ENCODE measurements around the gene ATL2. TPM values are rescaled to one million over a fixed set of nuclear protein-coding genes. Genes with fewer than 3 reads are reported as not detected.
"Not testable (repeated sequence)": the region's sequence is repeated elsewhere in the genome, so short reads cannot be mapped to it uniquely, and the experiment has no call there.

The ATL2 gene
- total RNA-seq, 1 donor from 2014 or later: 75.3 TPM

DNA sequence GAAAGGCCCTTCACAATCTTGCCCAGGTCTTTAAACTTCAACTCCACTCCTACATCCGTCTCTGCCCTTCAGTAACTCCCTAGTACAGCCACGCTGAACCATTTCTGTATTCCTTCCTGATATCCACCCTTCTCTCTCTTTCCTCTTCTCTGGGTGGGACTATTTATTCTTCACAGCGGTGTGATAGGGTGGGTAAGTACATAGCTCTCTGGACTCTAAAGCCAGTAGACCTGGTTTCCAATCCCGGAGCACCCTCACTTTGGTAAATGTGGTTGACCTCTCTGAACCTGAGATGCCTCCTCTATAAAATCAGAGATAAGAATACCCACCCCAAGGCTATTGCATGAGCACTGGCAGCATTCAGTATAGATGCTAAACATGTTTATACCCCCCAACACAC lies 86.7 kb downstream of the ATL2 start:
- TF ChIP-seq, protein P1, sequence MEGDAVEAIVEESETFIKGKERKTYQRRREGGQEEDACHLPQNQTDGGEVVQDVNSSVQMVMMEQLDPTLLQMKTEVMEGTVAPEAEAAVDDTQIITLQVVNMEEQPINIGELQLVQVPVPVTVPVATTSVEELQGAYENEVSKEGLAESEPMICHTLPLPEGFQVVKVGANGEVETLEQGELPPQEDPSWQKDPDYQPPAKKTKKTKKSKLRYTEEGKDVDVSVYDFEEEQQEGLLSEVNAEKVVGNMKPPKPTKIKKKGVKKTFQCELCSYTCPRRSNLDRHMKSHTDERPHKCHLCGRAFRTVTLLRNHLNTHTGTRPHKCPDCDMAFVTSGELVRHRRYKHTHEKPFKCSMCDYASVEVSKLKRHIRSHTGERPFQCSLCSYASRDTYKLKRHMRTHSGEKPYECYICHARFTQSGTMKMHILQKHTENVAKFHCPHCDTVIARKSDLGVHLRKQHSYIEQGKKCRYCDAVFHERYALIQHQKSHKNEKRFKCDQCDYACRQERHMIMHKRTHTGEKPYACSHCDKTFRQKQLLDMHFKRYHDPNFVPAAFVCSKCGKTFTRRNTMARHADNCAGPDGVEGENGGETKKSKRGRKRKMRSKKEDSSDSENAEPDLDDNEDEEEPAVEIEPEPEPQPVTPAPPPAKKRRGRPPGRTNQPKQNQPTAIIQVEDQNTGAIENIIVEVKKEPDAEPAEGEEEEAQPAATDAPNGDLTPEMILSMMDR (IDR thresholded peaks at IDR 0.05; ENCODE audit: unreplicated experiment): no peak
- H3K4me3 Mint-ChIP-seq: no peak overlapping the region
- no peaks in the 10 kb centered on the region for H3K27me3 Mint-ChIP-seq (ENCODE audit: low read depth)
- no peak overlapping the region for H3K27ac Mint-ChIP-seq
- H3K4me1 Mint-ChIP-seq: peaks cover 2% of the 10 kb centered on the region
- no peaks in the 10 kb centered on the region for H3K9me3 Mint-ChIP-seq
- DNase-seq (ENCODE audit: low spot score in 2 of 2, unreplicated experiment in 2 of 2): no peak
- H3K36me3 Mint-ChIP-seq: no peaks in the 10 kb centered on the region

DNA sequence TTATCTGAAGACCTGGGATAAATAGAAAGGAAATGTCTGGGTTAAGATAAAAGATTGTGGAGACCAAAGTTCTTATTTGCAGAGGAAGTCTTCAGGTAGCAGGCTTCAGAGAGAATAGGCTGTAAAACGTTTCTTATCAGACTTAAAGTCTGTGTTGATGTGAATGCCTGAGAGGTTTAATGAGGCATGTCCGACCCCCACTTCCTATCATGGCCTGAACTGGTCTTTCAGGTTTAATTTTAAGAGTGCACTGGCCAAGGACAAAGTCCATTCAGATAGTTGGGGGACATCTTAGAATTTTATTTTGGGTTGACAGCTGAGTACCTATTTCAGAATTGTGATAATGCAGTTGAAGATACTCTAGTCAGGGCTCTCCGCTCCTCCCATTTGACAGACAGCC lies 92.1 kb downstream of the ATL2 start:
- Mint-ChIP-seq H3K4me1 (peaks cover 13% of the 10 kb centered on the region), H3K4me3 (no peak overlapping the region), H3K9me3 (no peaks in the 10 kb centered on the region), H3K27me3 (ENCODE audit: low read depth) (no peaks in the 10 kb centered on the region), H3K36me3 (no peaks in the 10 kb centered on the region), H3K27ac (no peak overlapping the region)
- DNase-seq (ENCODE audit: low spot score in 2 of 2, unreplicated experiment in 2 of 2): no peak
- TF ChIP-seq, protein P1 (IDR thresholded peaks at IDR 0.05; ENCODE audit: unreplicated experiment): no peak

DNA sequence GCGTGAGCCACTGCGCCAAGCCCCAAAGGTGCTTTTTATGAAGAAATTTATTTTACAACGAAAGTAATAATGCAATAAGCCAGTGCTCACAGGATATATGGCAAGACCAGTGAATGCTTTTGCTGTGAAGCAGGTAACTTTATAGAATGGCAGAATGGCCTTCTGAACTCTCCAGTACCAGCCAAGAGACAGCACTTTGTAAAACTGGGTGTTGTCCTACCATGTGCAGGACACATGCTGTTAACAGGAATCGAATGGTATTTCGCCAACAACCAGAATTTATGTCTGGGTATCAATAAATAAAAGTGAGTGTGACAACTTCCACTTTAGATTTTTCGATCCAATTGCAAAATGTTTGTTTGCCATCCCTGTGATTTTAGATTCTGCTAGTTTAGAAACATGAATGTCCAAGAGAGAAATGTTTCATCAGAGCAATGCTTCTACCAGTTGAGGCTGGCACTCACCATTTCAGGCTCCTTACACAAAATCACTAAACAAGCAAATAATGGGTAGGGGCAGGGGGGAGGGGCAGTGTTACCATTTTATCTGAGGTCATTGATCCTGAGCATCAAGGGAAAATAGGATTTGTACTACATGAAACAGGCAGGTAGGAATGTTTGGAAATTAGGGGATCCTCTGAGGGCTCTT lies 95.9 kb downstream of the ATL2 start:
- Mint-ChIP-seq H3K9me3 (peaks cover 6% of the 10 kb centered on the region), H3K27me3 (ENCODE audit: low read depth) (no peaks in the 10 kb centered on the region), H3K4me3 (no peak overlapping the region), H3K36me3 (peaks cover 4% of the 10 kb centered on the region), H3K27ac (no peak overlapping the region), H3K4me1 (peaks cover 22% of the 10 kb centered on the region)
- TF ChIP-seq, protein P1 (IDR thresholded peaks at IDR 0.05; ENCODE audit: unreplicated experiment): no peak
- no peak for DNase-seq (ENCODE audit: low spot score in 2 of 2, unreplicated experiment in 2 of 2)

DNA sequence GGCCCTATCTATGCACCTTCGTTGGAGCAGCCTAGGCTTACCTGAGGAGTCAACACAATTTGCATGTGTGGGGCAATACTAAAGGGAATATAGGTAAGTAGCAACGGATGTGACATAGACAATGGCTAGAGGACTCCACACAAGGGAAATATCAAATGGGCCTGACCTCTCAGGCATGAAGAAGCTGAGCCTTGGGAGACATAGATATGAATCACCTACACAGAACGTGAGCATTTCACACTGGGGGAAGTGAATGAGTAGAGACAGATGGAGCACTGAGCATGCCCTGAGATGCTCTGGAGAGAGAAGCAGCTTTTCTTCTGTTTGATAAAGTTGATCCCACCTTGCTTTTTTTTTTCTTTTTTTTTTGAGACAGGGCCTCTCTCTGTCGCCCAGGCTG lies 97.9 kb downstream of the ATL2 start:
- TF ChIP-seq, protein P1 (IDR thresholded peaks at IDR 0.05; ENCODE audit: unreplicated experiment): no peak
- H3K36me3 Mint-ChIP-seq: peaks cover 4% of the 10 kb centered on the region
- H3K9me3 Mint-ChIP-seq: peaks cover 6% of the 10 kb centered on the region

DNA sequence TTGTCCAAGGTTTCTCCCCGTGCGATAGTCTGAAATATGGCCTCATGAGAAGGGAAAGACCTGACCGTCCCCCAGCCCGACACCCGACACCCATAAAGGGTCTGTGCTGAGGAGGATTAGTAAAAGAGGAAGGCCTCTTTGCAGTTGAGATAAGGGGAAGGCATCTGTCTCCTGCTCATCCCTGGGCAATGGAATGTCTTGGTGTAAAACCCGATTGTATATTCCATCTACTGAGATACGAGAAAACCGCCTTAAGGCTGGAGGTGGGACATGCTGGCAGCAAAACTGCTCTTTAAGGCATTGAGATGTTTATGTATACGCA lies 99.0 kb downstream of the ATL2 start:
- Mint-ChIP-seq H3K27ac (peak overlapping the region; percentile 18), H3K4me1 (peaks cover 22% of the 10 kb centered on the region)
- not testable (repeated sequence) for H3K9me3 Mint-ChIP-seq; H3K4me3 Mint-ChIP-seq; H3K36me3 Mint-ChIP-seq; DNase-seq (ENCODE audit: low spot score in 2 of 2, unreplicated experiment in 2 of 2); H3K27me3 Mint-ChIP-seq (ENCODE audit: low read depth)

More for the DNA sequence above, 97.9 kb downstream of the ATL2 start:
- H3K27ac Mint-ChIP-seq: no peak overlapping the region
- no peak for DNase-seq (ENCODE audit: low spot score in 2 of 2, unreplicated experiment in 2 of 2)
- no peaks in the 10 kb centered on the region for H3K27me3 Mint-ChIP-seq (ENCODE audit: low read depth)
- peaks cover 16% of the 10 kb centered on the region for H3K4me1 Mint-ChIP-seq
- no peak overlapping the region for H3K4me3 Mint-ChIP-seq

DNA sequence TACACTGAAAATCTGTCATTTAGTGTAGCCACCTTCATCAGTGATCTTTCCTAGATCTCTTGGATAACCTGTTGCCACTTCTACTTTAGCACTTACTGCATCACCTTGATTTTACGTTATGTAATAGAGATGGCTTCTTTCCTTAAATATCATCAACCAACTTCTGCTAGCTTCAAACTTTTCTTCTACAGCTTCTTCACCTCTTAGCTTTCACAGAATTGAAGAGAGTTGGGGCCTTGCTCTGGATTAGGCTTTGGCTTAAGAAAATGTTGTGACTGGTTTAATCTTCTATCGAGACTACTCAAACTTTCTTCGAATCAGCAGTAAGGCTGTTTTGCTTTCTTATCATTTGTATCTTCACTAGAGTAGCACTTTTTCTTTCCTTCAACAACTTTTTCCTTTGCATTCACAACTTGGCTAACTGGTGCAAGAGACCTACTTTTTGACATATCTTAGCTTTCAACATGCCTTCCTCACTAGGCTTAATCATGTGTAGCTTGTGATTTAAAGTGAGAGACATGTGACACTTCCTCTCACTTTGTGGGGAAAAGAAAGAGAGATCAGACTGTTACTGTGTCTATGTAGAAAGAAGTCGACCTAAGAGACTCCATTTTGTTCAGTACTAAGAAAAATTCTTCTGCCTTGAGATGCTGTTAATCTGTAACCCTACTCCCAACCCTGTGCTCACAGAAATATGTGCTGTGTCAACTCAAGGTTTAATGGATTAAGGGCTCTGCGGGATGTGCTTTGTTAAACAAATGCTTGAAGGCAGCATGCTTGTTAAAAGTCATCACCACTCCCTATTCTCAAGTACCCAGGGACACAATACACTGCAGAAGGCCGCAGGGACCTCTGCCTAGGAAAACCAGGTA lies 99.6 kb downstream of the ATL2 start:
- H3K27me3 Mint-ChIP-seq (ENCODE audit: low read depth): no peaks in the 10 kb centered on the region
- no peak for DNase-seq (ENCODE audit: low spot score in 2 of 2, unreplicated experiment in 2 of 2)
- H3K4me1 Mint-ChIP-seq: peaks cover 24% of the 10 kb centered on the region
- peak overlapping the region; percentile 18 for H3K27ac Mint-ChIP-seq
- peaks cover 6% of the 10 kb centered on the region for H3K9me3 Mint-ChIP-seq
- peaks cover 4% of the 10 kb centered on the region for H3K36me3 Mint-ChIP-seq
- no peak overlapping the region for H3K4me3 Mint-ChIP-seq
- TF ChIP-seq, protein P1 (IDR thresholded peaks at IDR 0.05; ENCODE audit: unreplicated experiment): no peak
